ENCODE data around the gene DTYMK.

The DTYMK gene

DNA sequence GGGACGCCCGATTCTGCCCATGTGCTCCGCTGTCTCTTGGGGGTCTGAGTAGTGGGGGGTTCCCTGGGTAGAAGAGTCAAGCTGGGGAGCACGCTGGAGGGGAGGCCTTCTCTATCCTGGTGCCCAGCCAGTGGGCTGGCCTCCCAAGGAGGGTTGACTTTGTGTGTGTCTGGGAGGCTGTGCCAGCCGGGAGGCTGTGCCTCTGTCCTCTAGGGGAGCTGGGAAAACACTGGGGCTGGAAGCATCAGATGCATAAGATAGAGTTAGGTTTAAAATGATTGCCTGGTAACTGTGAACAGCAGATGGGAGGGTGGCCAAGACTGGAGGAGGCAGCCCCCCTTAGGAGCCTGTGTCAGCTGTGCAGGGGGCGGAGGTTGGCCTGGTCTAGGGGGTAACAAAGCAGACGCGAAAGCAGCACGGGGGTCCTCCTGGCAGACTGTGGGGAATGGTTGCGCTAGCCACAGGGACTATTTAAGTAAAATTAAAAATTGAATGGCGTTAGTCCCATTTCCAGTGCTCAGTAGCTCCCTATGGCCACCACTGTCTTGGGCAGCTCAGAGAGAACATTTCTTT lies 16.5 kb upstream of the DTYMK start:
- DNase-seq: no peak

DNA sequence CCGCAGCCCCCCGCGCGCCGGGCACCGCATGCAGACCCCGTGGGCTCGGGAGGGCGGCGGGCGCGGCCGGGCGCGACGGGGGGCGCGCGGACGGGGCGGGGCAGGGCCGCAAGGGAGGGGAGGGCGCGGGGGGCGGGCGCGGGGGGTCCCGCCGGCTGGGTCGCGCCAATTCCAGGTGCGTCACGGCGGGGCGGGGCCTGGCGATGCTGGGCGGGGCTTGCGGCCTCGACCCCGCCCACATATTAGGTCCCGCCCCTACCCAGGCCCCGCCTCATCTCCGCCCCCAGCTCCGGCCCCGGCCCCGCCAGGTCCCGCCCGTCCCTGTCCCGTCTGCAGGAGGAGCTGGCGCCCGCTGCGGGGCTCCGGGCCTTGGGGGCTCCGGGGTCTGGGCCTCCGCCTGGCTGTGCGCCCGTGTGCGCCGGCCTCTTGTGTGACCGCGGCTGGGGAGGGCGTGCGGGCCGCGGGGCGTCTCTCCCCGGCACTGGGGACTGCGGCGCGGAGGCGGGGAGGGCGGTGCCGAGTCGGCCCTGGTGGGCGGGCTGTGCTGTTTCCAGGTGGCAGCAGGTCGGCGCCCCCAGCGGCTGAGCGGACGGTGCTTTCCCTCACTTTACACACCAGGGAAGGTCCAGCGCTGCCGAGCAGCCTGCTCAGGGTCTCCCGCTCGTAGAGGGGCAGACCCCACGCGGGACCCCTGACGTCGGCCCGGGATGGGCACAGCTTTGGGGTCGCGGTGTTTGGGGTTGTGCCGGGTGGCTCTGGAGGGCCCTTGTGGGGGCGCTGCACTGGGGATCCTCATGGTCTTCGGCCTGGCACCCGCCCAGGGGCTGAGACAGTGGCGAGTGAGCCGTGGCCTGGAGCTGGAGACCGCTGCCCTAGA lies 15.8 kb upstream of the DTYMK start:
- DNase-seq: peak; percentile 84

- DNase-seq: peak; percentile 93
Measured at GRCh38 chr2:241701399-241702154, 15.0 kb upstream of the DTYMK start, which contains the start of gene ING5. ING5 (plus strand) TSS chr2:241702039; CDS start chr2:241702066, 27 bp downstream.

DNA sequence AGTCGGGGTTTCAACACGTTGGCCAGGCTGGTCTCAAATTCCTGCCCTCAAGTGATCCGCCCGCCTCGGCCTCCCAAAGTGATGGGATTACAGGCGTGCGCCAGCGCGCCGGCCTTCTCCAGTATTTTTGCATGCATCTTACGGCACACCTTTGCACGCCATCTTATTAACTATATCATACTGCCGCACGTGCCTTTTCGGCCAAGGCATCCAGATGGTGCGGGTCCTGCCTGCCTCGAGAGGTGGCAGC lies 14.5 kb upstream of the DTYMK start:
- DNase-seq: no peak

DNA sequence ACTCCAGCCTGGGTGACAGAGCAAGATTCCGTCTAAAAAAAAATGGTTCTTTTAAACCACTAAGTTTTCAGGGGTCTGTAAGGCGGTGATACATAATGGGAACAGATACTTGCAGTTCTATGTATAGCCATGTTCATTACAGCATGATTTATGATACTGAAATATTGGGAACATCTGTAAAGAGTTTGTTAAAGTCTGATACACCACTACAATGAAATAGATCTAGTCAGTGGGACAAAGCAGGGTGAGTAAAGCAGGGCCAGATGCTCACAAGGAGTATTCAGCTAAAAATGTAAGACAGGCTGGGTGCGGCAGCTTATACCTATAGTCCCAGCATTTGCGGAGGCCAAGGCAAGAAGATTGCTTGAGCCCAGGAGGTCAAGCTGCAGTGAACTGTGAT lies 9.0 kb upstream of the DTYMK start:
- DNase-seq: no peak

- no peak for DNase-seq
Measured at GRCh38 chr2:241692448-241692847, 5.8 kb upstream of the DTYMK start.

GRCh38 chr2:241690202-241690717 lies 3.6 kb upstream of the DTYMK start:
- DNase-seq: no peak

DNA sequence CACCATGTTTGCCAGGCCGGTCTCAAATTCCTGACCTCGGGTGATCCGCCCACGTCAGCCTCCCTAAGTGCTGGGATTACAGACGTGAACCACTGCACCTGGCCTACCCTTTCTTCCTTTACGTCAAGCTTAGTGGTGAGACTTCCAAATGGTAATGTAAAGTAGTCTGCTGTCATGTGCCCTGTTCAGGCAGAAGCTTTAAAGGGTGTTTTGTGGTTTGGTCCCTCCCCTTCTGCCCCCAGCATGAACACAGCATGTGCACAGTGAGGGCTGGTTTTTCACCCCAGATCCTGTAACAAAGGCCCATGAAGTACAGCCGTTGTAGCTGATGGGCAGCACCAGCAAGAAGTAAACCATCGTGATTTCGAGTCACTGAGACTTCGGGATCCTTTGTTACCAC lies 2.7 kb upstream of the DTYMK start:
- DNase-seq: no peak

- DNase-seq: peak; percentile 48
Measured at GRCh38 chr2:241686324-241686649, 328 bp downstream of the DTYMK start.

- no peak for DNase-seq
Measured at GRCh38 chr2:241680827-241681599, 5.6 kb downstream of the DTYMK start.

DNA sequence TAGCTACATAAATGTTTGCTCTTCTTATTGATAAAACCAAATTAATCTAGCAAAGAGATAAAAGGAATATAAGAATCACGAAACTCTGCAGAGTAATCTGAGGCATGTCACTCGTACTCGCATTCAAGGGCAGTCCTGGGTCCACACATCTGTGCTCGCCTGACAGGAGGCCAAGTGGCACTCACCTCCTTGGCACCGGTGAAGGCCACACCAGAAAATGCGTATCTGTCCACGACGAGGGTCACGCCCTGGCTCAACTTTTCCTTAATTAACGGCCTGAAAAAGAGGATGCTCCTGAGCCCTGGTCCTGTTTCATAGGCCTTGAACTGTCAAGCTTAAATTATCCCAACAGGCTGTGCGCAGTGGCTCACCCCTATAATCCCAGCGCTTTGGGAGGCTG lies 6.6 kb downstream of the DTYMK start:
- DNase-seq: no peak

DNA sequence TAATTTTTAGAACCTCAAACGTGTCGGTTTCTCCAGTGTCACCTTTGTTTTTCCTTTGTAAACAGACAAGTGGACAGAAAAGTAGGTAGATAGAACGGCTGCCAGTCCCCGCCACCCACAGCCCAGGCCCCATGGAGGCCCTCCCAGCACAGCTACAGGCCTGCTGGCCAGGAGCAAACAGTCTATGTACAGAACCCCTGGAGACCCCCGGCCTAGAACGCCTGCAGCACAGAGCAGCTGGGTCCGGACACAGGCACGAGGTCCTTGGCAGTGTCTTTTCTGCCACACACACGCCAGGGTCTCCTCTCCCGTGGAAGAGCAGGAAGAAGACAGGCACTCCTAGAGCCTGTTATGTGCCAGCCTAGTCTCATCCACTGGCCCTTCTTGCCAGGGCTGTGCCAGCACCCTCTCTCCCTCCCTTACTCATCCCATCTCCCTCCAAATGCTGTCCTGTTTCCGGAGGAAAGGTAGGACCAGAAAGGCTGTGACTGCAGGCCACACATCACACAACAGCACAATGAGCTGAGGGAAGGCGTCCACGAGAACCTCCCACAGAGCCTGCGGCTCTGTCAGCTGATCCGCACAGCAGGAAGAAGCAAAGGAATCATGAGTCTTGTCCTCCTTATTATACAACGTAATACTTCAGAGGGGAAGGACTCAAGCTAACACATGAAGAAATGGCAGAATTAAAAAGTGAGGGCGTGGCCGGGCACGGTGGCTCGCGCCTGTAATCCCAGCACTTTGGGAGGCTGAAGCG lies 7.7 kb downstream of the DTYMK start:
- DNase-seq: no peak

DNA sequence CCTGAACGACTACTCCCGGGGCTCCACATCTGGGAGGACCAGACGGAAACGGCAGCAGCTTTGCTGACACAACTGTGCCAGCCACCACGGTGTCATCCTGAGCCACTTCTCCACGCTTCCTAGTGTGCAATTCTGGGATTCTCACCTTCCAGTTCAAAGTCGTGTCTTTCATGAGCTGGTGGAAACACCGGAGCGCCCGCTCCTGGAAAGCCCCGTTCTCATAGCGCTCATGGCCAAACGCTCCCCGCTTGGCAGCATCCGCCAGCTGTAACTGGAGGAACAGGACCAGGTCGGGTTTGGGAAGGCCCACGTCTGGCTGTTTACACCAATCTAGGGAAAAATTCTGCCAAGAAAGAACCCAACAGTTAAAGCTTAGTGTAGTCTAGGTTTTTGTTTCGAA lies 8.3 kb downstream of the DTYMK start:
- DNase-seq: no peak

- DNase-seq: no peak
Measured at GRCh38 chr2:241677392-241677791, 9.2 kb downstream of the DTYMK start.

DNA sequence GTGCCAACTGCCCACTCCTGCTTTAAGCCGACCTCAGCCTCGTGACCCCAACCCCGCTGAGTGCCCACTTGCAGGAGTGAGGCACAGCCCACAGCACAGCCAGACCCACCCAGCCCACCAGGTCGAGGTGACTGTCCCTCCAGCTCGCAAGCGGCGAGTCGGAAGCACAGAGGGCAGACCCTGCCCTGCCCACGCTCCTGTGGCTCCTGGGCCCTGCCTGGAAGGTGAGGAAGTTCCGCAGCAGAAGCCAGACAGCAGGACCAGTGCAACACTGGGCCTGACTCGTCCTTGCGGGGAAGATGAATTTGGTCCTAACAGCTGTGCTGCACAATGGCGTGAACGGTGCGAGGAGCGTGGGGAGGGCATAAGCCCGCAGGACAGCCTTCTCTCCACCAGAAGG lies 9.9 kb downstream of the DTYMK start:
- no peak for DNase-seq

GRCh38 chr2:241675885-241676284 lies 10.7 kb downstream of the DTYMK start:
- DNase-seq: no peak

DNA sequence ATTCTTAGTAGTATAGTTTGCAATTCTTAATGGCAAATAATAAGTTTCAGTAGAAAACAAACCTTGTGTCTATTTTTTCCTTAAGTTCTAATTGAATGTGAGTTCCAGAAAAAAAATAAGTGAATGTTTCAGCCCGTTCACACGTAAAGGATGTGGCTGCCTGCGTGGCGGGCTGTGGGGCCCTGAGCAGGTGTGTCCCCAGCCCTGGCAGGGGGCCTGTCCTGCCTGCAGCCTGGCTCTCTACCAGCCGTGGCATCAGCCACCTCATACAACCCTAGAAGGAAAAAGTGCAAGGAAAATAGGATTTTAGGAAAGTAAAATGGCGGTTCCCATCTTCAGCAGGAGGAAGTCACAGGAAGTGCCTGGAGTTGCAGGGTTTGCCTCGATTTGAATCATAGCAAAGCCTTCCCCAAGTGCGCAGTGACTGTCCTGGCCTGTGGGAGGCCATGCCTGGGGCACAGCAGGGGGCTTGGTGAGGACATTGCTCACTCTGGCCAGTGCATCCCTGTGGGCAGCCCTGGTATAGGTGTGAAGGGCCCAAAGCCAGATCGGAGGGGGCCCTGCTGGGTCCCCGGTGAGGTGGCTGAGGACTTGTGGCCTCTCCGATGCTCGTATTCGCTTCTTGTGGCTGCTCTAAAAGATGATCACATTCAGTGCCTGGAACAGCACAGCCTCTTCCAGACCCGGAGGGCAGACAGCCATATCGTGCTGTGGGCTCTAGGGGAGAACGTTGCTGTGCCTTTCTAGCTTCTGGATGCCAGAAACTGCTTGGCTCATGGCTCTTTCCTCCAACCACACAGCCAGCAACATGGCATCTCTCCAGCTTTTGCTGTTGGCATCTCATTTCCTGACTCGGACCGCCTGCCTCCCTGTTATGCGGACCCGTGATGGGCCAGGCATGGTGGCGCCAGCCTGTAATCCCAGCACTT lies 12.6 kb downstream of the DTYMK start:
- DNase-seq: peak; percentile 3

DNA sequence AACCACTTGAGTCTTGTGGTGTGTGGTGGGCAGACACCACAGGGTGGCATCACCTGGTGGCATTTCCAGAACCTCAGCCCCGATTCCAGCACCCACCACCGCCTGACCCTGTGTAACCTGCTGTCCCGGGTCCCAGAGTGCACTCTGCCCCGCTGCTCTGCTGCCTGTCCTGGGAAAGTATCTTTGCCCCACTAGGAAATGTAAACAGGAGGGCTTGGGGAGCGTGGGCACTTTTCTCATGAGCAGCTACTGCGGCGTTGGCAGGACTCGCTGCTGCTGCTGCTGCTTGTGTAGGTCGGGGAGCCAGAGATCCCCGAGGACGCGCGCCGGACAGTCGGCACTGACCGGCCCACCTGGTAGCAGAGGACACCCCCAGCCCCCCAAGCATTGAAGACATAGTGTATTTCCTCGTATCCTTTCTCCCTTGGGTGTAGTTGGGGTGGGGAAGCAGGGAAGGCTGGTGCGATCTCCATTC lies 13.4 kb downstream of the DTYMK start:
- DNase-seq: no peak

DNA sequence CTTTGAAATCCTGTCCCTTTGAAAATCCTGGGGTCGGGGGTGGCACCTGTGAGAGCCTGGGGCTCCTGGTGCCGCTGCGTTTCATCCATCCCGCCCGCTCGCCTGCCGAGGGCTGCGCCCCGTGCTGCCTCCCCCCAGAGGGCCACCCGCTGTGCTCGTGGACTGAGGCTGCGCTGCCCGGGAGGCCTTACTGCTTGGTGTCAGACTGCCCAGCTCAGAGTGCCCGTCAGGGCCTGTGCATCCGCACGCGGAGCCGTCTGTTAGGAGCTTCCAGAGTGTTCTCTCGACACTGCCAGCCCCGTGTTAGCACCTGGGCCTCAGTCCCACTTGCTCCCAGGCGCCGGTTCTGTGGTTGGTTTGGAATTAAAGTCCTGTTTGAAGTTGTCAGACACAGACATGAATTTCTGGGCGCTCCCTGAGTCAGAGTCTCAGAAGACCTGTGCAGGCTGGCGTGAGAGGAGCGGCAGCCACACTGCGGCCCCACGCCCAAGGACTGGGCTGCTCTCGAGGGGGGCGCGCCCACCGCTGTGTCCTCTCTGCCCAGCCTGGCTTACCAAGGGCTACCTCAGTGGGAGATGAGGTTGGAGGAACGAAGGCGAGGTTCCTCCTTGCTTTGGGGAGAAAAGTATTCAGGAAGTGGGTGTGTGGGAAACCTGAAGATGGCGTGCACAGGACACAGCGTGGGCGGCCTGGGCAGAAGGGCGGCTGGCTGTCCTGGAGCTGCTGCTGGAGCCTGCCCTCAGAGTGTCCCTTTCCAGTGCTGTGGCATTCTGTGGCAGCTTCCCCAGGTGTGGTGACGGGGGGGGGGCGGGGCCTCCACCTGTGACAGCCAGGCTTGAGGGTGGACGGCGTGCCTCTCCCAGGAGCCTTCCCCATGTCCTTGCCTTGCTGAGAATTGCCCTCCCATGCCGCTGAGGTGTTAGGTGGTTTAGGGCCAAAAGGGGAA lies 14.1 kb downstream of the DTYMK start:
- no peak for DNase-seq
